CD4-positive, alpha-beta T cell treated with Interferon alpha-2 for 1 hour (primary cell): ENCODE measurements around the gene TMEM167B.
A peak's percentile ranks its signal among the peaks of the same experiment; 100 is the strongest.

Experiments used
- DNase-seq, 2 donors: peaks; one replicate each; pipeline ENCODE4 v3.0.0-alpha.2; 2020 to 2022

The TMEM167B gene

GRCh38 chr1:109083923-109084322, 6.6 kb upstream of the TMEM167B start:
- DNase-seq, result no peak

- DNase-seq, result no peak
These were observed 5.7 kb upstream of the TMEM167B start for GRCh38 chr1:109084563-109085517.

GRCh38 chr1:109089242-109090015, 1.1 kb upstream of the TMEM167B start:
- DNase-seq, result peak; percentile 18 to 53

- DNase-seq, result no peak
These were observed 694 bp downstream of the TMEM167B start for GRCh38 chr1:109091078-109091838.

- no peak for DNase-seq
These were observed 1.3 kb downstream of the TMEM167B start for GRCh38 chr1:109091839-109092193.

- DNase-seq, result no peak
These were observed 3.8 kb downstream of the TMEM167B start for GRCh38 chr1:109094377-109094803.

- no peak for DNase-seq
These were observed 4.3 kb downstream of the TMEM167B start for GRCh38 chr1:109094871-109095270.

GRCh38 chr1:109095631-109096030, 5.1 kb downstream of the TMEM167B start:
- no peak for DNase-seq

GRCh38 chr1:109096120-109096519, 5.6 kb downstream of the TMEM167B start:
- no peak for DNase-seq

GRCh38 chr1:109099938-109100773, 9.6 kb downstream of the TMEM167B start:
- DNase-seq, result peak; percentile 97

- no peak for DNase-seq
These were observed 14.0 kb downstream of the TMEM167B start for GRCh38 chr1:109104364-109105151.

GRCh38 chr1:109105881-109106280, 15.3 kb downstream of the TMEM167B start:
- no peak for DNase-seq

GRCh38 chr1:109107785-109108184, 17.2 kb downstream of the TMEM167B start:
- no peak for DNase-seq

GRCh38 chr1:109109906-109110305, 19.3 kb downstream of the TMEM167B start:
- DNase-seq, result no peak

- DNase-seq, result peak in 1 of 2 donors; percentile 15
These were observed 21.0 kb downstream of the TMEM167B start for GRCh38 chr1:109111386-109112055.

- DNase-seq, result peak in 1 of 2 donors; percentile 44
These were observed 21.6 kb downstream of the TMEM167B start for GRCh38 chr1:109112056-109112651.

GRCh38 chr1:109112652-109113285, 22.2 kb downstream of the TMEM167B start:
- DNase-seq, result peak; percentile 89 to 92

GRCh38 chr1:109113590-109114341, 23.2 kb downstream of the TMEM167B start, which contains the start of gene ELAPOR1:
Gene ELAPOR1 (plus strand): TSS chr1:109114115. CDS start chr1:109114184, 69 bp downstream.
- peak; percentile 90 to 94 for DNase-seq

GRCh38 chr1:109114342-109114674, 23.7 kb downstream of the TMEM167B start:
- DNase-seq, result no peak
